HG03175 (cell line): ENCODE results near the gene MCEMP1.

Experiments
- ATAC-seq: cut with Tn5 transposase; IDR thresholded peaks from one replicate; pipeline ENCODE4 v1.9.1; 2021; ENCODE audit warnings: mild to moderate bottlenecking, moderate library complexity; ENCODE audit not compliant: unreplicated experiment

MCEMP1 gene

GRCh38 chr19:7670150-7670783 is 6.6 kb upstream of the MCEMP1 start:
- ATAC-seq: no peak

GRCh38 chr19:7670790-7671189 is 6.1 kb upstream of the MCEMP1 start:
- ATAC-seq: no peak

- ATAC-seq: no peak
Measured at GRCh38 chr19:7672522-7672921, 4.4 kb upstream of the MCEMP1 start.

- no peak for ATAC-seq
Measured at GRCh38 chr19:7674010-7675005, 2.6 kb upstream of the MCEMP1 start.

GRCh38 chr19:7676376-7676775 is 514 bp upstream of the MCEMP1 start:
- no peak for ATAC-seq

- no peak for ATAC-seq
Measured at GRCh38 chr19:7677669-7678311, 900 bp downstream of the MCEMP1 start.

- ATAC-seq: no peak
Measured at GRCh38 chr19:7678971-7679751, 2.3 kb downstream of the MCEMP1 start.

- no peak for ATAC-seq
Measured at GRCh38 chr19:7679771-7680605, 3.1 kb downstream of the MCEMP1 start.

GRCh38 chr19:7680606-7681339 is 3.9 kb downstream of the MCEMP1 start, which contains the start of gene TRAPPC5:
Gene TRAPPC5 (plus strand): TSS chr19:7680833. CDS start chr19:7682254, 1,421 bp downstream.
- ATAC-seq: peak; percentile 62

- ATAC-seq: peak; percentile 36
Measured at GRCh38 chr19:7681340-7682174, 4.7 kb downstream of the MCEMP1 start.

- no peak for ATAC-seq
Measured at GRCh38 chr19:7682175-7682855, 5.4 kb downstream of the MCEMP1 start.

GRCh38 chr19:7685546-7686445 is 8.9 kb downstream of the MCEMP1 start:
- no peak for ATAC-seq

GRCh38 chr19:7687177-7687576 is 10.3 kb downstream of the MCEMP1 start:
- no peak for ATAC-seq

GRCh38 chr19:7689165-7689564 is 12.3 kb downstream of the MCEMP1 start:
- ATAC-seq: no peak

GRCh38 chr19:7690779-7691258 is 13.9 kb downstream of the MCEMP1 start:
- no peak for ATAC-seq

- ATAC-seq: no peak
Measured at GRCh38 chr19:7691497-7691896, 14.6 kb downstream of the MCEMP1 start.
